ENCODE measurements around the gene ANGPTL4.
A peak's percentile ranks its signal among the peaks of the same experiment; 100 is the strongest.
"Not testable (repeated sequence)": the region's sequence is repeated elsewhere in the genome, so short reads cannot be mapped to it uniquely, and the experiment has no call there.

Gene ANGPTL4

GRCh38 chr19:8363803-8364771 is at the start of gene ANGPTL4:
TSS of gene ANGPTL4 (plus strand) at chr19:8364155. CDS start at chr19:8364322, 167 bp downstream.
- DNase-seq, result peak in 45 of 58 donors; percentile 2 to 70 (median 35)

- DNase-seq, result not testable (repeated sequence)
Observed at GRCh38 chr19:8314981-8315640, 48.8 kb upstream of the ANGPTL4 start.

- DNase-seq, result no peak
Observed at GRCh38 chr19:8316351-8317125, 47.4 kb upstream of the ANGPTL4 start.

GRCh38 chr19:8318835-8319234 is 45.1 kb upstream of the ANGPTL4 start:
- DNase-seq, result not testable (repeated sequence)

GRCh38 chr19:8319807-8320520 is 44.0 kb upstream of the ANGPTL4 start:
- DNase-seq, result no peak

- DNase-seq, result peak in 4 of 58 donors; percentile 18 to 43 (median 24)
Observed at GRCh38 chr19:8320564-8321066, 43.3 kb upstream of the ANGPTL4 start.

GRCh38 chr19:8321067-8321985 is 42.6 kb upstream of the ANGPTL4 start, which contains the start of the genes NDUFA7 and RPS28:
TSS of gene NDUFA7 (minus strand) at chr19:8321375. CDS start at chr19:8321358, 17 bp downstream.
TSS of gene RPS28 (plus strand) at chr19:8321496. CDS start at chr19:8321531, 35 bp downstream.
- peak; percentile 60 to 97 (median 94) for DNase-seq

- peak in 1 of 58 donors; percentile 29 for DNase-seq
Observed at GRCh38 chr19:8321986-8322637, 41.8 kb upstream of the ANGPTL4 start.

- no peak for DNase-seq
Observed at GRCh38 chr19:8322638-8322997, 41.3 kb upstream of the ANGPTL4 start.

- no peak for DNase-seq
Observed at GRCh38 chr19:8323781-8324185, 40.2 kb upstream of the ANGPTL4 start.

- no peak for DNase-seq
Observed at GRCh38 chr19:8324186-8325050, 39.5 kb upstream of the ANGPTL4 start.

- DNase-seq, result no peak
Observed at GRCh38 chr19:8325454-8325853, 38.5 kb upstream of the ANGPTL4 start.

- no peak for DNase-seq
Observed at GRCh38 chr19:8329996-8330395, 34.0 kb upstream of the ANGPTL4 start.

- no peak for DNase-seq
Observed at GRCh38 chr19:8331263-8331845, 32.6 kb upstream of the ANGPTL4 start.

- no peak for DNase-seq
Observed at GRCh38 chr19:8332976-8333766, 30.8 kb upstream of the ANGPTL4 start.

GRCh38 chr19:8333767-8334457 is 30.0 kb upstream of the ANGPTL4 start:
- DNase-seq, result no peak
